Colon (tissue), 2 donors: ENCODE measurements around the gene RBM25.
"Not testable (repeated sequence)": the region's sequence is repeated elsewhere in the genome, so short reads cannot be mapped to it uniquely, and the experiment has no call there.

Source experiments
- FAIRE-seq: peaks from 2 replicates; lab custom pipeline; 2012; peaks lifted over from hg19 to GRCh38; lab: Jason Lieb, UNC
- donor health status: control.
- donor health status: control.

The RBM25 gene

GRCh38 chr14:73058224-73058921 lies at the start of gene RBM25:
TSS of gene RBM25 (plus strand) at chr14:73058534. CDS start at chr14:73071642, 13,108 bp downstream.
- FAIRE-seq: peak; percentile 93

- not testable (repeated sequence) for FAIRE-seq
These were observed 47.1 kb upstream of the RBM25 start for GRCh38 chr14:73011189-73011588.

GRCh38 chr14:73014105-73014504 lies 44.2 kb upstream of the RBM25 start:
- no peak for FAIRE-seq

GRCh38 chr14:73015552-73015951 lies 42.8 kb upstream of the RBM25 start:
- FAIRE-seq: not testable (repeated sequence)

GRCh38 chr14:73016011-73016410 lies 42.3 kb upstream of the RBM25 start:
- FAIRE-seq: not testable (repeated sequence)

- FAIRE-seq: no peak
These were observed 36.3 kb upstream of the RBM25 start for GRCh38 chr14:73022051-73022450.

GRCh38 chr14:73025544-73025943 lies 32.8 kb upstream of the RBM25 start:
- FAIRE-seq: no peak

GRCh38 chr14:73026243-73026844 lies 32.0 kb upstream of the RBM25 start:
- no peak for FAIRE-seq

GRCh38 chr14:73026845-73027542 lies 31.3 kb upstream of the RBM25 start, which contains the start of gene ZFYVE1:
TSS of gene ZFYVE1 (minus strand) at chr14:73027106. CDS start at chr14:73024508, 2,598 bp downstream.
- FAIRE-seq: peak; percentile 60

- FAIRE-seq: no peak
These were observed 30.8 kb upstream of the RBM25 start for GRCh38 chr14:73027546-73027945.

- FAIRE-seq: no peak
These were observed 30.4 kb upstream of the RBM25 start for GRCh38 chr14:73027984-73028383.

GRCh38 chr14:73036706-73037450 lies 21.5 kb upstream of the RBM25 start:
- FAIRE-seq: not testable (repeated sequence)

GRCh38 chr14:73047808-73048207 lies 10.5 kb upstream of the RBM25 start:
- no peak for FAIRE-seq

- no peak for FAIRE-seq
These were observed 8.9 kb upstream of the RBM25 start for GRCh38 chr14:73049428-73049827.

GRCh38 chr14:73055251-73055650 lies 3.1 kb upstream of the RBM25 start:
- FAIRE-seq: no peak

GRCh38 chr14:73057944-73058223 lies 450 bp upstream of the RBM25 start:
- FAIRE-seq: no peak

- no peak for FAIRE-seq
These were observed 764 bp downstream of the RBM25 start for GRCh38 chr14:73058922-73059673.

- FAIRE-seq: no peak
These were observed 11.3 kb downstream of the RBM25 start for GRCh38 chr14:73069585-73069984.

- no peak for FAIRE-seq
These were observed 32.7 kb downstream of the RBM25 start for GRCh38 chr14:73091044-73091443.

- no peak for FAIRE-seq
These were observed 39.1 kb downstream of the RBM25 start for GRCh38 chr14:73097421-73097820.

GRCh38 chr14:73100334-73100733 lies 42.0 kb downstream of the RBM25 start:
- FAIRE-seq: no peak
